ENCODE results near the gene ESRRG. TPM values are rescaled to one million over a fixed set of nuclear protein-coding genes. Genes with fewer than 3 reads are reported as not detected.

ESRRG gene
- total and polyA plus RNA-seq, 2 donors (not counting 1 experiment from before 2014, with no cell fraction given) = 0.06 TPM; not detected in 1

DNA sequence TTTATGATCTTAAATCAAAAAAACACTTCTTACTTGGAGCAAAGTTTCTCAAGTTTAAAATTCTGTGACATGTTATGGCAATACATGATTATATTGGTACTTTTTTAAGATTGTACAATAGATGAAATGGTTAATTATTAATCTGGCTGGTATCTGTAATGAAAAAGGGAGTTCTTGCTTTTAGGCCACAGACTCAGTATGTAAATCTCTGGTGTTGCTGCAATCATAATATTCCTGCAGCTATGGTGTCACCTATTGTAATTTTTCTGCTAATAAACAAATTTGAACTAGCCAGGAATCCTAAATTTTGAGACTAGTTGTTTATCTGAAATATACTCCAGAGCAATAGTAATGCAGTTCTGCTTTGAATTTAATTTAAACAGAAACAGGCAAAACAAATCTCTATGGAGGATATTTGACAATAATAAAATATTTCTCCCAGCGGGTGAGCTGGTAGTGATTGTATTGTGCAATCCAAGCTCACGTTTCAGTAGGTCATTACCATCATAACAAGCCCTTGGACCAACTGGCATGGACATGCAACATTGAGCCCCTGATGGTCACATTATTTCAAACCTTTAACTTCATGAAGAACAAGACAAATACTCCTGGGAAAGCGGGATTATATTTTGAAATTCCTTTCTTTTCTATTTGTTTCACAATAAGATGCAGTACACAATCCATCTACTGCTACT is 222.8 kb downstream of the ESRRG start:
- no peak overlapping the region for H3K9ac ChIP-seq (ENCODE audit: low read length)
- no peaks in the 10 kb centered on the region for H3K4me1 ChIP-seq (ENCODE audit: control insufficient read depth in 2 of 2, insufficient read depth in 2 of 2, low read length in 2 of 2)
- no peaks in the 10 kb centered on the region for H3K79me2 ChIP-seq (ENCODE audit: control insufficient read depth, insufficient read depth, low read length)
- DNase-seq (no peak), ATAC-seq (ENCODE audit: low read depth) (no peak)
- H3K27me3 Mint-ChIP-seq = no peaks in the 10 kb centered on the region
- 90% methylated on average over 2 of the region's 3 CpGs for WGBS (ENCODE audit: insufficient coverage)
- H3K4me2 ChIP-seq (replicated peaks; ENCODE audit: low read depth, low read length, poor library complexity, severe bottlenecking) = no peak overlapping the region
- no peaks in the 10 kb centered on the region for H3K9me3 ChIP-seq (ENCODE audit: control extremely low read depth in 1 of 3, control insufficient read depth in 2 of 3, insufficient read depth in 1 of 3, low read length in 2 of 3)
- no peak overlapping the region for H3K4me3 Mint-ChIP-seq
- H3K4me1 Mint-ChIP-seq = no peaks in the 10 kb centered on the region
- no peaks in the 10 kb centered on the region for H3K27me3 ChIP-seq (replicated peaks in 1 of 4; ENCODE audit: control extremely low read depth in 1 of 4, control insufficient read depth in 3 of 4, insufficient read depth in 4 of 4, low read length in 3 of 4)
- H3K9me3 Mint-ChIP-seq (ENCODE audit: insufficient read depth) = no peaks in the 10 kb centered on the region
- H3K27ac Mint-ChIP-seq = no peak overlapping the region
- no peak for TF ChIP-seq EZH2 (IDR thresholded peaks at IDR 0.05; ENCODE audit: borderline replicate concordance, insufficient read depth, low read depth, low read length, poor library complexity, severe bottlenecking)
- TF ChIP-seq, protein P1, sequence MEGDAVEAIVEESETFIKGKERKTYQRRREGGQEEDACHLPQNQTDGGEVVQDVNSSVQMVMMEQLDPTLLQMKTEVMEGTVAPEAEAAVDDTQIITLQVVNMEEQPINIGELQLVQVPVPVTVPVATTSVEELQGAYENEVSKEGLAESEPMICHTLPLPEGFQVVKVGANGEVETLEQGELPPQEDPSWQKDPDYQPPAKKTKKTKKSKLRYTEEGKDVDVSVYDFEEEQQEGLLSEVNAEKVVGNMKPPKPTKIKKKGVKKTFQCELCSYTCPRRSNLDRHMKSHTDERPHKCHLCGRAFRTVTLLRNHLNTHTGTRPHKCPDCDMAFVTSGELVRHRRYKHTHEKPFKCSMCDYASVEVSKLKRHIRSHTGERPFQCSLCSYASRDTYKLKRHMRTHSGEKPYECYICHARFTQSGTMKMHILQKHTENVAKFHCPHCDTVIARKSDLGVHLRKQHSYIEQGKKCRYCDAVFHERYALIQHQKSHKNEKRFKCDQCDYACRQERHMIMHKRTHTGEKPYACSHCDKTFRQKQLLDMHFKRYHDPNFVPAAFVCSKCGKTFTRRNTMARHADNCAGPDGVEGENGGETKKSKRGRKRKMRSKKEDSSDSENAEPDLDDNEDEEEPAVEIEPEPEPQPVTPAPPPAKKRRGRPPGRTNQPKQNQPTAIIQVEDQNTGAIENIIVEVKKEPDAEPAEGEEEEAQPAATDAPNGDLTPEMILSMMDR (IDR thresholded peaks at IDR 0.05) = no peak
- no peaks in the 10 kb centered on the region for H4K20me1 ChIP-seq (ENCODE audit: control insufficient read depth, insufficient read depth, low read length, poor library complexity, severe bottlenecking)
- intact Hi-C loops (cut with micrococcal nuclease) = no loop called here
- ChIA-PET POLR2A (no interaction called here), CTCF (no interaction called here)
- H3K4me3 ChIP-seq (ENCODE audit: control extremely low read depth in 1 of 5, extremely low read depth in 1 of 5, insufficient read depth in 1 of 5, low read depth in 2 of 5, low read length in 4 of 5) = no peak overlapping the region
- no peaks in the 10 kb centered on the region for H3K36me3 ChIP-seq (replicated peaks in 1 of 2; ENCODE audit: control extremely low read depth in 1 of 2, control insufficient read depth in 1 of 2, extremely low read depth in 1 of 2, insufficient read depth in 2 of 2, low read length in 1 of 2)
- no peak overlapping the region for H2AFZ ChIP-seq (ENCODE audit: insufficient read depth, low read depth, low read length, poor library complexity, severe bottlenecking)
- no peak overlapping the region for H3K27ac ChIP-seq (ENCODE audit: low read length in 2 of 2)

DNA sequence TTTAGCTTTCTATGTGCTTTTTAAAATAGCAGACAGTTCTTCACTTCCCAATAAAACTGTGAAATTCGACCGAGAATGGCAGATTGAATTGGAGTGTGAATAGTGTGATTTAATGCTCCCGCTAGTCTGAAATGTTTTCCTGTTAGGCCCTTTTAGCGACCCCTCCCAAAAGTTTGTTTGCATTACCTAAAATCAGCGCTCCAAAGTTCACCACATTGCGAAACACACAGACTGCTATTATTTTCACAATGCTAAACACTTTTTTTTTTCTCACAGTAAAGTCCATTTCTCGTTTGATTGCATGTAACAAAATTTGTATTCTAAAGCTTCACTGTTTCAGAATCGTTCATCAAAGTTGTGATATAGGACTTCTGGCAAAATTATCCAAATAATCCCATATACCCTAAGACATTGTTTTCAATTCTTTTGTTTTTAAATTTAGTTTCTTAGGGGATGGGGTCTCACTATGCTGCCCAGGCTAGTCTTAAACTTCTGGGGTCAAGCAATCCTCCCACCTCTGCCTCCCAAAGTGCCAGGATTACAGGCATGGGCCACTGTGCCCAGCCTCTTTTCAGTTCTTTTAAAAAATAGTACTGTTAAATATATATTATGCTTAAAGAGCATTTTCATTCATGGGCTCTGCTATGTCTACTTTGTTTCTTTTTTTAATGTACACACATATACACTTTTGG is 223.5 kb downstream of the ESRRG start:
- TF ChIP-seq, protein P1 (IDR thresholded peaks at IDR 0.05) = no peak
- no peak for TF ChIP-seq EZH2 (IDR thresholded peaks at IDR 0.05; ENCODE audit: borderline replicate concordance, insufficient read depth, low read depth, low read length, poor library complexity, severe bottlenecking)
- no peak overlapping the region for H2AFZ ChIP-seq (ENCODE audit: insufficient read depth, low read depth, low read length, poor library complexity, severe bottlenecking)
- H3K9me3 ChIP-seq (ENCODE audit: control extremely low read depth in 1 of 3, control insufficient read depth in 2 of 3, insufficient read depth in 1 of 3, low read length in 2 of 3) = peaks cover 0 to 2% (median 0%) of the 10 kb centered on the region in 3 donors
- H3K9ac ChIP-seq (ENCODE audit: low read length) = no peak overlapping the region
- Mint-ChIP-seq H3K27me3 (no peaks in the 10 kb centered on the region), H3K27ac (no peak overlapping the region), H3K4me3 (no peak overlapping the region), H3K9me3 (ENCODE audit: insufficient read depth) (no peaks in the 10 kb centered on the region), H3K4me1 (no peaks in the 10 kb centered on the region)
- intact Hi-C loops (cut with micrococcal nuclease) = no loop called here
- no peak for DNase-seq
- no peaks in the 10 kb centered on the region for H3K27me3 ChIP-seq (replicated peaks in 1 of 4; ENCODE audit: control extremely low read depth in 1 of 4, control insufficient read depth in 3 of 4, insufficient read depth in 4 of 4, low read length in 3 of 4)
- ChIA-PET CTCF (no interaction called here), POLR2A (no interaction called here)
- no peak for ATAC-seq (ENCODE audit: low read depth)
- no peaks in the 10 kb centered on the region for H3K36me3 ChIP-seq (replicated peaks in 1 of 2; ENCODE audit: control extremely low read depth in 1 of 2, control insufficient read depth in 1 of 2, extremely low read depth in 1 of 2, insufficient read depth in 2 of 2, low read length in 1 of 2)
- H3K4me1 ChIP-seq (ENCODE audit: control insufficient read depth in 2 of 2, insufficient read depth in 2 of 2, low read length in 2 of 2) = no peaks in the 10 kb centered on the region
- H3K27ac ChIP-seq (ENCODE audit: low read length in 2 of 2) = no peak overlapping the region
- H4K20me1 ChIP-seq (ENCODE audit: control insufficient read depth, insufficient read depth, low read length, poor library complexity, severe bottlenecking) = no peaks in the 10 kb centered on the region
- no CpG with 5 or more reads among the region's 8 CpGs for WGBS (ENCODE audit: insufficient coverage)
- no peak overlapping the region for H3K4me2 ChIP-seq (replicated peaks; ENCODE audit: low read depth, low read length, poor library complexity, severe bottlenecking)
- H3K79me2 ChIP-seq (ENCODE audit: control insufficient read depth, insufficient read depth, low read length) = no peaks in the 10 kb centered on the region
- H3K4me3 ChIP-seq (ENCODE audit: control extremely low read depth in 1 of 5, extremely low read depth in 1 of 5, insufficient read depth in 1 of 5, low read depth in 2 of 5, low read length in 4 of 5) = no peak overlapping the region
